Adipocyte (in vitro differentiated cells): ENCODE results near the gene DND1.
"Not testable (repeated sequence)": the region's sequence is repeated elsewhere in the genome, so short reads cannot be mapped to it uniquely, and the experiment has no call there.

Experiments used
- DNase-seq: peaks from one replicate; pipeline ENCODE4 v3.0.0-alpha.2; 2015; ENCODE audit warnings: low read depth
- H3K27me3 ChIP-seq: replicated peaks from 2 replicates; pipeline ENCODE4 v1.7.0; 2013; ENCODE audit warnings: mild to moderate bottlenecking, low read length, moderate library complexity; ENCODE audit not compliant: control insufficient read depth, insufficient read depth
- H3K36me3 ChIP-seq: 2 replicates; pipeline ENCODE4 v1.7.0; 2013; ENCODE audit warnings: low read length, mild to moderate bottlenecking, moderate library complexity; ENCODE audit not compliant: control insufficient read depth, insufficient read depth, severe bottlenecking
- H3K4me1 ChIP-seq: 2 replicates; pipeline ENCODE4 v1.7.0; 2013; ENCODE audit warnings: mild to moderate bottlenecking, low read length, moderate library complexity; ENCODE audit not compliant: control insufficient read depth, insufficient read depth
- H3K4me3 ChIP-seq: 2 replicates; pipeline ENCODE4 v1.7.0; 2013; ENCODE audit warnings: mild to moderate bottlenecking, low read length, moderate library complexity
- H3K9ac ChIP-seq: 2 replicates; pipeline ENCODE4 v1.7.0; 2013; ENCODE audit warnings: mild to moderate bottlenecking, low read length, moderate library complexity
- H3K9me3 ChIP-seq: 2 replicates; pipeline ENCODE4 v1.7.0; 2013; ENCODE audit warnings: mild to moderate bottlenecking, low read length, moderate library complexity; ENCODE audit not compliant: control insufficient read depth

The DND1 gene

GRCh38 chr5:140624886-140625285 lies 48.5 kb downstream of the DND1 start:
- H3K9ac ChIP-seq, H3K27me3 ChIP-seq, H3K4me3 ChIP-seq, H3K36me3 ChIP-seq, H3K4me1 ChIP-seq, DNase-seq: not testable (repeated sequence)
- H3K9me3 ChIP-seq = peaks cover 12% of the 10 kb centered on the region

- H3K9me3 ChIP-seq = peaks cover 11% of the 10 kb centered on the region
- not testable (repeated sequence) for H3K27me3 ChIP-seq
Measured at GRCh38 chr5:140623061-140623460, 50.3 kb downstream of the DND1 start.

GRCh38 chr5:140622301-140622700 lies 51.1 kb downstream of the DND1 start:
- no peaks in the 10 kb centered on the region for H3K4me1 ChIP-seq
- no peak overlapping the region for H3K9ac ChIP-seq
- no peak overlapping the region for H3K4me3 ChIP-seq
- no peak for DNase-seq
- H3K36me3 ChIP-seq = no peaks in the 10 kb centered on the region
- peaks cover 7% of the 10 kb centered on the region for H3K27me3 ChIP-seq
- peaks cover 3% of the 10 kb centered on the region for H3K9me3 ChIP-seq

More at GRCh38 chr5:140623061-140623460, 50.3 kb downstream of the DND1 start:
- not testable (repeated sequence) for H3K4me3 ChIP-seq, H3K36me3 ChIP-seq, H3K9ac ChIP-seq, DNase-seq, H3K4me1 ChIP-seq
